Small intestine (tissue), 7 donors: ENCODE measurements around the gene RAB41. TPM values are rescaled to one million over a fixed set of nuclear protein-coding genes. Genes with fewer than 3 reads are reported as not detected.
"Not testable (repeated sequence)": the region's sequence is repeated elsewhere in the genome, so short reads cannot be mapped to it uniquely, and the experiment has no call there.

ENCODE experiments used
- DNase-seq, 2 donors: peaks; one replicate each; pipeline versions ENCODE4 v3.0.0 to v3.0.0-alpha.2; 2013
- FAIRE-seq: peaks from 2 replicates; lab custom pipeline; 2012; peaks lifted over from hg19 to GRCh38; lab: Jason Lieb, UNC
- H3K27ac ChIP-seq, 3 donors: one replicate each; pipeline ENCODE4 v1.5.1; 2013; ENCODE audit warnings: low read length in 2 of 3, mild to moderate bottlenecking in 2 of 3, control low read depth in 1 of 3, inconsistent platforms in 1 of 3, low read depth in 1 of 3, moderate library complexity in 1 of 3
- H3K27me3 ChIP-seq, 3 donors: one replicate each; pipeline ENCODE4 v1.6.1; 2013; ENCODE audit warnings: low read length in 3 of 3, inconsistent platforms in 1 of 3; ENCODE audit not compliant: control insufficient read depth in 3 of 3, insufficient read depth in 3 of 3
- H3K36me3 ChIP-seq, 3 donors: one replicate each; pipeline ENCODE4 v1.6.1; 2013; ENCODE audit warnings: low read length in 3 of 3, inconsistent platforms in 1 of 3, low read depth in 1 of 3, mild to moderate bottlenecking in 1 of 3, moderate library complexity in 1 of 3; ENCODE audit not compliant: control insufficient read depth in 3 of 3, insufficient read depth in 2 of 3
- H3K4me1 ChIP-seq, 3 donors: one replicate each; pipeline ENCODE4 v1.6.1; 2013; ENCODE audit warnings: low read length in 2 of 3, inconsistent platforms in 1 of 3, low read depth in 1 of 3, mild to moderate bottlenecking in 1 of 3, moderate library complexity in 1 of 3; ENCODE audit not compliant: control insufficient read depth in 3 of 3, insufficient read depth in 2 of 3
- H3K4me3 ChIP-seq, 3 donors: one replicate each; pipeline ENCODE4 v1.5.1; 2013; ENCODE audit warnings: low read length in 3 of 3, control low read depth in 1 of 3, inconsistent platforms in 1 of 3, low read depth in 1 of 3, mild to moderate bottlenecking in 1 of 3, moderate library complexity in 1 of 3
- H3K9me3 ChIP-seq, 2 donors: one replicate each; pipeline ENCODE4 v1.6.1; 2013; ENCODE audit warnings: low read depth in 1 of 2, low read length in 1 of 2; ENCODE audit not compliant: control insufficient read depth in 2 of 2, insufficient read depth in 1 of 2
- whole genome bisulfite sequencing, 3 donors: extraction: QIAGEN DNeasy Blood & Tissue Kit; methylation state at CpG; one replicate each; pipeline ENCODE4 v1.1.7; 2013; 5-methylcytosine and 5-hydroxymethylcytosine counted together
- polyA plus RNA-seq, 4 donors: library from polyadenylated mRNA; stranded (reverse) in 3 of 4; unstranded in 1 of 4; fragments of 200-250 nt in 3 of 4; fragments of 120-200 nt in 1 of 4; gene quantifications; one replicate each; pipeline versions ENCODE4 v1.2.1 to v1.2.3, GENCODE V29; 2013
- donor health status: healthy with polysubstance abuse.
- donor health status: control.
- donor health status: control.
- donor health status: Bipolar disorder and iron deficiency.
- donor health status: healthy.

Gene RAB41
- polyA plus RNA-seq, 4 donors: 0.92 TPM; not detected in 3

DNA sequence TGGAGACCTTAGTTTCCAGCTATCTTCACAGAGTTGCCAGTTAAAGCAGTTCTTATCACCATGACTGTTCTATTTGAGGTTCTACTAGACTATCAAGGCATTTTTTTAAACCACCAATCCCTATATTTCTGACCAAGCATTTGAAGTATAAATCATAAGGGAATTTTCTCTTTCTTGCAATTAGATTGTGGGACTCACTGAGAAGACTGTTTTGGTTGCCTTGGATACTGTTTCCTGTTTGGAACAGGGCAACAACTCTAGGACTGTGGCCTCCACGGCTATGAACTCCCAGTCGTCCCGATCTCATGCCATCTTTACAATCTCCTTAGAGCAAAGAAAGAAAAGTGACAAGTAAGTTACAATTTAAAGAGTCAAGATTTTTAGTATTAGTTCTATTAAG lies 19.7 kb downstream of the RAB41 start:
- Histone ChIP-seq H3K9me3 (no peaks in the 10 kb centered on the region), H3K4me1 (no peaks in the 10 kb centered on the region), H3K27me3 (no peaks in the 10 kb centered on the region), H3K27ac (no peak overlapping the region), H3K4me3 (no peak overlapping the region), H3K36me3 (no peaks in the 10 kb centered on the region)
- no peak for DNase-seq
- 53 to 84% (median 72%) methylated on average over 3 of the region's 3 CpGs for WGBS, 3 donors
- FAIRE-seq: no peak

DNA sequence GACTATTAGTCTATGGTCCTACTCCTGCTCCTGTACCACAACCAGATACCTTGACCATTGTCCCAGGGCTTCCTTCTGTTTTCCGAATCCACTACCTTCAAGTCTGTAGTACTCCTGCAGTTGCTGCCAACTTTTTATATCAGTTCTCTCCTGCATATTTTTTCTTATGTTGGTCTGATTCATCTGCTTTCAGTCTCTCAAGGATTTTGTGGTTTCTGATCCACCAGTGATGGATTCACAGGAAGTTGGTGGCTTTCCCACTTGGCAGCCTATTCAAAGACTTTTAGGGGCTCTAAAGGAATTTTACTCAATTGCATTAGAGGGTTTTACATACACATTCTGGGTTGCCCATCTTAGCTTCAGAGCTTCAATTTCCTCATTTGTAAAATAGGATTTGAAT lies 31.5 kb downstream of the RAB41 start:
- Histone ChIP-seq H3K27me3 (no peaks in the 10 kb centered on the region), H3K4me3 (no peak overlapping the region), H3K27ac (no peak overlapping the region), H3K9me3 (no peaks in the 10 kb centered on the region), H3K36me3 (no peaks in the 10 kb centered on the region), H3K4me1 (no peaks in the 10 kb centered on the region)
- FAIRE-seq (no peak), DNase-seq (no peak)
- 82 to 100% (median 97%) methylated on average over 1 of the region's 1 CpG for WGBS, 3 donors

DNA sequence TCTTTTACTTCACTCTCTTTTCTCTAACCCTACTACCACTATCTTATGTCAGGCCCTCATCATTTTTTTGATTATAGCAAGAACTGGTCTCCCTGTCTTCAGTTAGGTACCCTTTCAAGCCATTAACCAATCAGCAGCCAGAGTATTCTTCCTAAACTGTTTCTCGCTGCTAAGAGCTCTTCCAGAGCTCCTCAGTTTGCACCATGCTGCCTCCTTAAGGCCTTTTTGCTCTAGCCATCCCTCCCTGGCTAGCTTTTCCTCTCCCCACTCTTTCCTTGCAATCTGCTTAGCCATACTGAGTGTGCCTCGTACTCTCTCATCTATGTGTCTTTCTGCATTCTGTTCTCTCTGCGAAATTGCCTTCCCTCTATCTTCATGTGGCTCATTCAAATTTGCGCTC lies 40.8 kb downstream of the RAB41 start:
- no peak overlapping the region for H3K4me3 ChIP-seq
- no peak overlapping the region for H3K27ac ChIP-seq
- WGBS, 3 donors: 89 to 98% (median 97%) methylated on average over 4 of the region's 4 CpGs
- FAIRE-seq: no peak
- H3K27me3 ChIP-seq: no peaks in the 10 kb centered on the region
- no peak for DNase-seq
- H3K4me1 ChIP-seq: no peaks in the 10 kb centered on the region
- no peaks in the 10 kb centered on the region for H3K9me3 ChIP-seq
- H3K36me3 ChIP-seq: no peaks in the 10 kb centered on the region

DNA sequence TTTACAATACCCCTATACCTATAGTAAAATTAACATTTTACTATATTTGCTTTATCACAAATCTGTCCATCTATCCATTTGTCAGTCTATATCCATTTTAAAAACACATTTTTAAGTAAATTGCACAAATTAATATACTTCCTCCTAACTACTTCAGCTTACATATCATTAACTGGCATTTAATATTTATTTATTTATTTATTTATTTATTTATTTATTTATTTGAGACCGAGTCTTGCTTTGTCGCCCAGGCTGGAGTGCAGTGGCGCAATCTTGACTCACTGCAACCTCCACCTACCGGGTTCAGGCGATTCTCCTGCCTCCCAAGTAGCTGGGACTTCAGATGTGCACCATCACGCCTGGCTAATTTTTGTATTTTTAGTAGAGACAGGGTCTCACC lies 41.7 kb downstream of the RAB41 start:
- not testable (repeated sequence) for H3K9me3 ChIP-seq, H3K4me3 ChIP-seq, DNase-seq, H3K36me3 ChIP-seq, H3K27me3 ChIP-seq, H3K4me1 ChIP-seq, H3K27ac ChIP-seq
- peak; percentile 41 for FAIRE-seq
- 91 to 96% (median 96%) methylated on average over 6 of the region's 6 CpGs for WGBS, 3 donors

DNA sequence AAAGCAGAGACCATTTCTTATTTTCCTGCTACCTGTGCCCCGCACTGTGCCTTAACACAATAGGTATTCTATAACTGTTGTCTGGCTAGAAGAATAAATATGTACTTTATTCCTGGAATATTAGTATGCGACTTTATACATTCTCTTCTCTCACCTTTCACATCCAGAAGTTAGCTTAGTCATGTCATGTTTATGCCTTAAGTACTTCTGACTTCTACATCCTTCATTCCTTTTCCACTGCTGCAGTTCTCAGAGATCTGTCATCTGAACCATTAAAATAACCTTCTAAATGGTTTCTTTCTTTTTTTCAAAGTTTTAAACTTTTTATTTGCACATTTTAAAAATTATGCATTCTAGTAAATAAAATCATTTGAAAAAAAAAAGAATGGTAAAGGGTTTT lies 42.4 kb downstream of the RAB41 start:
- no peaks in the 10 kb centered on the region for H3K9me3 ChIP-seq
- H3K4me3 ChIP-seq: no peak overlapping the region
- no peaks in the 10 kb centered on the region for H3K36me3 ChIP-seq
- DNase-seq (no peak), FAIRE-seq (no peak)
- no peak overlapping the region for H3K27ac ChIP-seq
- H3K4me1 ChIP-seq: no peaks in the 10 kb centered on the region
- 87 to 97% (median 95%) methylated on average over 2 of the region's 2 CpGs for WGBS, 3 donors
- no peaks in the 10 kb centered on the region for H3K27me3 ChIP-seq

DNA sequence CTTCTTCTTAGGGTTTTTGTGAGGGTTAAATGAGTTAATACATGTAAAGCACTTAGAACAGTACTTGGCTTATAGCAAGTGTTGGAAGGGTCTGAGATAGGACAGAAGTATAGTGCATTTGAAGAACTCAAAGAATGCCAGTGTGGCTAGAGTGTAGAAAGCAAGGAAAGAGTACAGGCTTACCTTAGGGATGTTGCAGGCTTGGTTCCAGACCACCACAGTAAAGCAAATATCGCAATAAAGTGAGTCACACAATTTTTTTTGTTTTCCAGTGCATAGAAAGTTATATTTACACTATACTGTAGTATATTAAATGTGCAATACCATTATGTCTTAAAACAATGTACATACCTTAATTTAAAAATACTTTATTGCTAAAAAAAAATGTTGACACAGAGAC lies 49.2 kb downstream of the RAB41 start:
- DNase-seq (no peak), FAIRE-seq (no peak)
- 54 to 100% (median 95%) methylated on average over 1 of the region's 1 CpG for WGBS, 3 donors
- H3K4me3 ChIP-seq: no peak overlapping the region
- no peaks in the 10 kb centered on the region for H3K36me3 ChIP-seq
- no peak overlapping the region for H3K27ac ChIP-seq
- H3K27me3 ChIP-seq: no peaks in the 10 kb centered on the region
- H3K4me1 ChIP-seq: no peaks in the 10 kb centered on the region
- no peaks in the 10 kb centered on the region for H3K9me3 ChIP-seq

DNA sequence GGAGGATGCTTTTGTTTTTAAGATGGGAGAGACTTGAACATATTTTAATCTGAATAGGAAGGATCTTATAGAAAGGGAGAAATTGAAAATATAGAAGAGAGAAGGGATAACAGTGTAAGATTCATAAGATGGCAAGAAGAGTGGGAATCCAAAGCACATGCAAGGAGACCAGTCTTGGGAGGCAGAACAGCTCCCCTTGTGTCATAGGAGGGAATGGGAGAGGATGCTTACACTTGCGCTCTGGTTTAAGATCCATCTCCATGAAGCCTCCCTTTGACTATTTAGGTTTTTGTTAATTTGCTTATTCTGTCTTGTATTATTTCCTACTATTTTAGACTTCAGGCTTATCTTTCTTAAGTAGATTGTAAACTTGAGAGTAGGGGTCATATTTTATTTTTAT lies 50.6 kb downstream of the RAB41 start:
- 86 to 100% (median 96%) methylated on average over 1 of the region's 1 CpG for WGBS, 3 donors
- H3K27me3 ChIP-seq: no peaks in the 10 kb centered on the region
- no peak overlapping the region for H3K27ac ChIP-seq
- DNase-seq: no peak
- H3K9me3 ChIP-seq: no peaks in the 10 kb centered on the region
- H3K4me3 ChIP-seq: no peak overlapping the region
- no peaks in the 10 kb centered on the region for H3K36me3 ChIP-seq
- H3K4me1 ChIP-seq: no peaks in the 10 kb centered on the region
- no peak for FAIRE-seq

Other genes starting within 250 kb of the RAB41 start
- gene AWAT2, start 232.2 kb upstream of the RAB41 start, polyA plus RNA-seq: under 1 TPM in 1 of 4 donors, not detected in 3; 0.03 TPM
- not detected for gene OTUD6A, start 219.7 kb upstream of the RAB41 start, polyA plus RNA-seq
- gene IGBP1, start 148.7 kb upstream of the RAB41 start, polyA plus RNA-seq: 100 to 1,000 TPM in 3 of 4 donors, 10 to 100 TPM in 1; 72.6 to 152 (median 144) TPM
- under 1 TPM in 1 of 4 donors, not detected in 3; 0.06 TPM for gene DGAT2L6, start 104.7 kb upstream of the RAB41 start, polyA plus RNA-seq
- gene AWAT1, start 47.5 kb upstream of the RAB41 start, polyA plus RNA-seq: under 1 TPM in 1 of 4 donors, not detected in 3; 0.03 TPM
- 1 to 10 TPM in 1 of 4 donors, under 1 TPM in 2, not detected in 1; 0.12 to 5.0 (median 0.54) TPM for gene P2RY4, start 22.0 kb upstream of the RAB41 start, polyA plus RNA-seq
- 1 to 10 TPM in 1 of 4 donors, under 1 TPM in 1, not detected in 2; 0.39 to 1.0 TPM for gene ARR3, start 13.8 kb upstream of the RAB41 start, polyA plus RNA-seq
- 100 to 1,000 TPM in 1 of 4 donors, 10 to 100 TPM in 3; 43.6 to 121 (median 64.0) TPM for gene PDZD11, start 7.8 kb downstream of the RAB41 start, polyA plus RNA-seq
- 1 to 10 TPM in 2 of 4 donors, under 1 TPM in 2; 0.54 to 8.3 (median 4.0) TPM for gene KIF4A, start 7.9 kb downstream of the RAB41 start, polyA plus RNA-seq
- gene GDPD2, start 141.1 kb downstream of the RAB41 start, polyA plus RNA-seq: 10 to 100 TPM in 2 of 4 donors, 1 to 10 TPM in 2; 2.6 to 26.4 (median 16.9) TPM
- 10 to 100 TPM; 22.2 to 40.0 (median 32.3) TPM for gene DLG3, start 162.7 kb downstream of the RAB41 start, polyA plus RNA-seq